ENCODE data around the gene SFTPB.

The SFTPB gene

DNA sequence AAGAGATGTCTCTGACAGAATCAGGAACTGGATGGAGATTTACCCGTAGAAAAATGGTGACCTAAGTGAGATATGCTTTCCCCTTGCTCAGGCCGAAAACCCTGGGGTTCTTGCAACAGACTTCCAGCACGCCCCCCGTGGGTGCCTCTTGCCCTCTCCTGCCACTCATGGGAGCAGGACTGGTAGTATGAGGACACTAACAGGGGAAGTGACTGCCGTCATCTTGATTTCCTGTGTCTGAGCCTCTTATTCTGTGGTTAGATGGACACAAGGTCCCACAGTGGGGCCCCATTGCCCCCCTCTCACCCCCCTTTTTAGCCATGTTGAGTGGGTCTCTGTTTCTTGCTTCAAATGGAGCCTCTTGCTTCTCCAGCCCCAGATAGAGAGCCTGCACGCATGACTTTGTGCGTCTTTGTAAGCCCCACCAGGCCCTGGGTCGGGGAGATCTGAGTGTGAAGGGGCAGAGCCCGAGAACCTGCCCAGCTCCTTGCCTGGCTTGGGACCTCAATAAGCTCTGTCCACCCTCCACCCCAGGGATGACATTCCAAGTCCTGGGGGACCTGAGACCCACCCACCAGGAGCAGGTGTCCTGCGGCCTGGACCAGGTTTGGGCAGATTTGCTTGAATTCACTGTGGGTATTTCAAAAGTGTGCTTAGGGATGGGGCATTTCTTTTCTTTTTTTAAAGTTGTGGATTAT lies 38.7 kb upstream of the SFTPB start:
- DNase-seq (ENCODE audit: low spot score), result no peak
- Mint-ChIP-seq H3K9me3 (no peaks in the 10 kb centered on the region), H3K36me3 (ENCODE audit: low read depth) (no peaks in the 10 kb centered on the region), H3K27me3 (ENCODE audit: low read depth) (peaks cover 16% of the 10 kb centered on the region), H3K4me1 (ENCODE audit: low read depth) (peaks cover 55% of the 10 kb centered on the region), H3K27ac (peak overlapping the region; percentile 84), H3K4me3 (peak overlapping the region; percentile 18)

DNA sequence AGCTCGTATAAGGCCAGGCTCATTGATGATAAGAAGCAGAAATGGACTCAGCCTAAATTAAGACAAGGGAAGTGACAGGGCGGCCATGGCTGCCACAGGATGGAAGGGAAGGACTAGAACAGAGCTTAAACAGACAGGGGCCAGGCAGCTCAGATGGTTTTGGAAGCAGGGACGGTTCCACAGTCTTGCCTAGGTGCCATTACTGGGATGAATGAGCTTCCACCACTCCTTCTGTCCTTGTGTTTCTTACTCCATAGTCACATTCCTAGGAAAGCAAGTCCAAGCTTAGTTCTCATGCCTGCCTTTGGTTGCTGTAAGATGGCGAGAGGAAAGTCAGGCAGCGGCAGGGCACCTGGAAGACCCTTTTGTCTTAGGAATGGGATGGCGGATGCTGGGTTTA lies 38.1 kb upstream of the SFTPB start:
- H3K9me3 Mint-ChIP-seq, result no peaks in the 10 kb centered on the region

GRCh38 chr2:85705680-85706039 lies 37.7 kb upstream of the SFTPB start:
- DNase-seq (ENCODE audit: low spot score), result no peak
- H3K27ac Mint-ChIP-seq, result peak overlapping the region; percentile 89
- peaks cover 58% of the 10 kb centered on the region for H3K4me1 Mint-ChIP-seq (ENCODE audit: low read depth)
- H3K4me3 Mint-ChIP-seq, result no peak overlapping the region
- no peaks in the 10 kb centered on the region for H3K36me3 Mint-ChIP-seq (ENCODE audit: low read depth)
- H3K27me3 Mint-ChIP-seq (ENCODE audit: low read depth), result peaks cover 17% of the 10 kb centered on the region
- H3K9me3 Mint-ChIP-seq, result no peaks in the 10 kb centered on the region

More for the DNA sequence above, 38.1 kb upstream of the SFTPB start:
- no peak for DNase-seq (ENCODE audit: low spot score)
- no peaks in the 10 kb centered on the region for H3K36me3 Mint-ChIP-seq (ENCODE audit: low read depth)
- no peak overlapping the region for H3K4me3 Mint-ChIP-seq
- peaks cover 58% of the 10 kb centered on the region for H3K4me1 Mint-ChIP-seq (ENCODE audit: low read depth)
- peaks cover 17% of the 10 kb centered on the region for H3K27me3 Mint-ChIP-seq (ENCODE audit: low read depth)
- peak overlapping the region; percentile 89 for H3K27ac Mint-ChIP-seq

- peak overlapping the region; percentile 89 for H3K27ac Mint-ChIP-seq
- peak; percentile 42 for DNase-seq (ENCODE audit: low spot score)
- peak overlapping the region; percentile 63 for H3K4me3 Mint-ChIP-seq
- H3K36me3 Mint-ChIP-seq (ENCODE audit: low read depth), result no peaks in the 10 kb centered on the region
- H3K4me1 Mint-ChIP-seq (ENCODE audit: low read depth), result peaks cover 56% of the 10 kb centered on the region
- no peaks in the 10 kb centered on the region for H3K9me3 Mint-ChIP-seq
- H3K27me3 Mint-ChIP-seq (ENCODE audit: low read depth), result peaks cover 17% of the 10 kb centered on the region
Measured at GRCh38 chr2:85704800-85705679, 37.0 kb upstream of the SFTPB start.

DNA sequence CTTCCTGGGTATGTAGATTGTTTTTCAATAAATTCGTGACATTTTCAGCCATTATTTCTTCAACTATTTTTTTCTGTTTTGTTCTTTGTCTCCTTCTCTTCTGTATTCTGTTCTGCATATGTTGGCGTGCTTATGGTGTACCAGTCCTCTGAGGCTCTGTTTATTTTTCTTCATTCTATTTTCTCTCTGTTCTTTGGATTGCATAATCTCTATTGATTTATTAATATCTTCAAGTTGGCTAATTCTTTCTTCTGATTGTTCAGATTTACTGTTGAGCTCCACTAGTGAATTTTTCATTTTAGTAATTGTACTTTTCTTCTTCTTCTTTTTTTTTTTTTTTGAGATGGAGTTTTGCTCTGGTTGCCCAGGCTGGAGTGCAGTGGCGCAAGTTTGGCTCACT lies 36.0 kb upstream of the SFTPB start:
- Mint-ChIP-seq H3K36me3 (ENCODE audit: low read depth) (no peaks in the 10 kb centered on the region), H3K4me3 (no peak overlapping the region), H3K27ac (peak overlapping the region; percentile 16), H3K27me3 (ENCODE audit: low read depth) (peaks cover 19% of the 10 kb centered on the region), H3K9me3 (no peaks in the 10 kb centered on the region), H3K4me1 (ENCODE audit: low read depth) (peaks cover 53% of the 10 kb centered on the region)
- no peak for DNase-seq (ENCODE audit: low spot score)

DNA sequence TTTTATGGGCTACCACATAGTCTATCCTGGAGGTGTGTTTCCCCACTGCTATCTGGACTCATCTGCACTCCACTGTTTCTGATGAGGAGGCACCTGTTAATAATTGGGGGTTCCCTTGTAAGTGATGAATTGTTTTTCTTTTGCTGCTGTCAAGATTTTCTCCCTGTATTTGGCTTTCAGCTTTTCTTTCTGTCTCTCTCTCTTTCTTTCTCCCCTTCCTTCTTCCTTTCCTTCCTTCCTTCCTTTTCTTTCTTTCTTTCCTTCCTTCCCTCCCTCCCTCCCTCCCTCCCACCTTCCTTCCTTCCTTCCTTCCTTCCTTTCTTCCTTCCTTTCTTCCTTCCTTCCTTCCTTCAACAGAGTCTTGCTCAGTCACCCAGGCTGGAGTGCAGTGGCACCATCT lies 35.3 kb upstream of the SFTPB start:
- Mint-ChIP-seq H3K9me3 (no peaks in the 10 kb centered on the region), H3K36me3 (ENCODE audit: low read depth) (no peaks in the 10 kb centered on the region), H3K4me1 (ENCODE audit: low read depth) (peaks cover 53% of the 10 kb centered on the region), H3K27me3 (ENCODE audit: low read depth) (peaks cover 16% of the 10 kb centered on the region), H3K27ac (peak overlapping the region; percentile 79), H3K4me3 (peak overlapping the region; percentile 27)
- DNase-seq (ENCODE audit: low spot score), result no peak

GRCh38 chr2:85702800-85703199 lies 34.8 kb upstream of the SFTPB start:
- no peak for DNase-seq (ENCODE audit: low spot score)
- Mint-ChIP-seq H3K9me3 (no peaks in the 10 kb centered on the region), H3K27me3 (ENCODE audit: low read depth) (peaks cover 16% of the 10 kb centered on the region), H3K36me3 (ENCODE audit: low read depth) (no peaks in the 10 kb centered on the region), H3K4me3 (no peak overlapping the region), H3K4me1 (ENCODE audit: low read depth) (peaks cover 54% of the 10 kb centered on the region), H3K27ac (peak overlapping the region; percentile 46)

GRCh38 chr2:85702172-85702571 lies 34.2 kb upstream of the SFTPB start:
- Mint-ChIP-seq H3K36me3 (ENCODE audit: low read depth) (no peaks in the 10 kb centered on the region), H3K27me3 (ENCODE audit: low read depth) (peaks cover 16% of the 10 kb centered on the region), H3K27ac (peak overlapping the region; percentile 46), H3K9me3 (no peaks in the 10 kb centered on the region), H3K4me1 (ENCODE audit: low read depth) (peaks cover 49% of the 10 kb centered on the region), H3K4me3 (no peak overlapping the region)
- no peak for DNase-seq (ENCODE audit: low spot score)

DNA sequence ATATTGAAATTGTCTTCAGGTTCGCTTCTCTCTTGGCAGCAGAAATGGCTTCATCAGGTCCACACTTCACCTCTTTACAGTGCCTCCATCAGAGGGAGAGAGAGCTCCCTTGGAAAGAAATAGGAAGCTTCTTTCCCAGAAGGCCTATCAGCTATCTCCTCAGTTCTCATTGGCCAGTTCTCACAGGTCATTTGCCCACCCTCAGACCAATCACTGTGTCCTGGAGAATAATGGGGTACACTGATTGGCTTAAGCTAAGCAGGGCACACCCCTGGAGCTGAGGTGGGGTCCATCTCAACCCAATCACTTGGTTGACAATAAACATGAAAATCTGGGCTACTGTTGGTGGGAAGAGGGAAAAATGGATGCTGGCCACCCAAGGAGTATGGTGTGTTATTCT lies 31.3 kb upstream of the SFTPB start:
- H3K27ac Mint-ChIP-seq, result no peak overlapping the region
- DNase-seq (ENCODE audit: low spot score), result no peak
- no peaks in the 10 kb centered on the region for H3K9me3 Mint-ChIP-seq
- no peaks in the 10 kb centered on the region for H3K36me3 Mint-ChIP-seq (ENCODE audit: low read depth)
- H3K4me1 Mint-ChIP-seq (ENCODE audit: low read depth), result peaks cover 28% of the 10 kb centered on the region
- no peak overlapping the region for H3K4me3 Mint-ChIP-seq
- peaks cover 16% of the 10 kb centered on the region for H3K27me3 Mint-ChIP-seq (ENCODE audit: low read depth)

GRCh38 chr2:85698880-85699254 lies 30.9 kb upstream of the SFTPB start:
- Mint-ChIP-seq H3K27me3 (ENCODE audit: low read depth) (peaks cover 13% of the 10 kb centered on the region), H3K4me3 (no peak overlapping the region), H3K9me3 (no peaks in the 10 kb centered on the region), H3K4me1 (ENCODE audit: low read depth) (peaks cover 26% of the 10 kb centered on the region), H3K27ac (no peak overlapping the region), H3K36me3 (ENCODE audit: low read depth) (no peaks in the 10 kb centered on the region)
- no peak for DNase-seq (ENCODE audit: low spot score)

- Mint-ChIP-seq H3K36me3 (ENCODE audit: low read depth) (no peaks in the 10 kb centered on the region), H3K27ac (no peak overlapping the region), H3K9me3 (no peaks in the 10 kb centered on the region), H3K27me3 (ENCODE audit: low read depth) (peaks cover 13% of the 10 kb centered on the region), H3K4me3 (no peak overlapping the region), H3K4me1 (ENCODE audit: low read depth) (peaks cover 24% of the 10 kb centered on the region)
- DNase-seq (ENCODE audit: low spot score), result no peak
Measured at GRCh38 chr2:85698184-85698879, 30.3 kb upstream of the SFTPB start.

DNA sequence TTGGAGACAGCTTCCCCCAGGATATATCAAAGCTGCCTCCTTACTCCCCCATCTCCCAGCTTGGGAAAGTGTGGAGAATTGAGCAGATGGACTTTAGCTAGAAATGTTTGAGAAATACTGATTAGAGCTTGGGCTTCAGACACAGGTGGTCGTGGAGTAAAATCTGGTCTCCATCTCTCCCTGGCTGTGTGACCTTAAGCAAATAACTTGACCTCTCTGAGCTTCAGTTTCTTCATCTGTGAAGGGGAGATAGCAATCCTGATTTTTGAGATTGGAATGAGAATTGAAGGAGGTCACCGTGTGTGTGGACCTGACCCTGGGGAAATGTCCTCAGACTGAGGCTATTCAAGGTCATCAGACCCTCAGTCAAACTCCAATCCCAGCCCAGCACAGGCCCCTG lies 29.7 kb upstream of the SFTPB start:
- Mint-ChIP-seq H3K4me3 (no peak overlapping the region), H3K36me3 (ENCODE audit: low read depth) (no peaks in the 10 kb centered on the region), H3K27me3 (ENCODE audit: low read depth) (peaks cover 12% of the 10 kb centered on the region), H3K9me3 (no peaks in the 10 kb centered on the region), H3K4me1 (ENCODE audit: low read depth) (peaks cover 18% of the 10 kb centered on the region), H3K27ac (no peak overlapping the region)
- no peak for DNase-seq (ENCODE audit: low spot score)

DNA sequence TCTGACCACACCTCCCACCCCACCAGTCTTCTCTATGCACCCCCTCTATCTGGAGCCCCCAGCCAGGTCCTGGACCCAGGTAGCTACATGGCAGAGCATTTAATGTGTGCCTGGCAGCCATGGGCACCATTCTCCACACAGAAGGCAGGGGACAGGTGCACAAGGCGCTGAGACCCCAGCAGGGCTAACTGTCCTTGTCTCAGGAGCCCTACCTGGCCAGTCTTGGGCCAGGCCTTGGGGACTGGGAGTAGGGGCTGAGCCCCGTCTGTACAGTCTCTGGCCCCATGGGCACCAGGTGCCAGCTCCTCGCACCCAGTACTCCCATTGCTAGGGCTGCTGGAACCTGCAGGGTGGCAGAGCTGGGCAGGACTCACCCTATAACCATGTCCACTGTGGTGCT lies 29.1 kb upstream of the SFTPB start:
- Mint-ChIP-seq H3K36me3 (ENCODE audit: low read depth) (no peaks in the 10 kb centered on the region), H3K9me3 (no peaks in the 10 kb centered on the region), H3K27ac (peak overlapping the region; percentile 50), H3K27me3 (ENCODE audit: low read depth) (peaks cover 9% of the 10 kb centered on the region), H3K4me1 (ENCODE audit: low read depth) (peaks cover 11% of the 10 kb centered on the region), H3K4me3 (no peak overlapping the region)
- DNase-seq (ENCODE audit: low spot score), result no peak

All from T-helper 2 cell treated with Interferon-gamma antibody and Interleukin-4, amounts not matched to agents 5 μg/mL and 100 μg/mL, for 36 hours (primary cell).